ENCODE results near the gene TSPAN3.

DNA sequence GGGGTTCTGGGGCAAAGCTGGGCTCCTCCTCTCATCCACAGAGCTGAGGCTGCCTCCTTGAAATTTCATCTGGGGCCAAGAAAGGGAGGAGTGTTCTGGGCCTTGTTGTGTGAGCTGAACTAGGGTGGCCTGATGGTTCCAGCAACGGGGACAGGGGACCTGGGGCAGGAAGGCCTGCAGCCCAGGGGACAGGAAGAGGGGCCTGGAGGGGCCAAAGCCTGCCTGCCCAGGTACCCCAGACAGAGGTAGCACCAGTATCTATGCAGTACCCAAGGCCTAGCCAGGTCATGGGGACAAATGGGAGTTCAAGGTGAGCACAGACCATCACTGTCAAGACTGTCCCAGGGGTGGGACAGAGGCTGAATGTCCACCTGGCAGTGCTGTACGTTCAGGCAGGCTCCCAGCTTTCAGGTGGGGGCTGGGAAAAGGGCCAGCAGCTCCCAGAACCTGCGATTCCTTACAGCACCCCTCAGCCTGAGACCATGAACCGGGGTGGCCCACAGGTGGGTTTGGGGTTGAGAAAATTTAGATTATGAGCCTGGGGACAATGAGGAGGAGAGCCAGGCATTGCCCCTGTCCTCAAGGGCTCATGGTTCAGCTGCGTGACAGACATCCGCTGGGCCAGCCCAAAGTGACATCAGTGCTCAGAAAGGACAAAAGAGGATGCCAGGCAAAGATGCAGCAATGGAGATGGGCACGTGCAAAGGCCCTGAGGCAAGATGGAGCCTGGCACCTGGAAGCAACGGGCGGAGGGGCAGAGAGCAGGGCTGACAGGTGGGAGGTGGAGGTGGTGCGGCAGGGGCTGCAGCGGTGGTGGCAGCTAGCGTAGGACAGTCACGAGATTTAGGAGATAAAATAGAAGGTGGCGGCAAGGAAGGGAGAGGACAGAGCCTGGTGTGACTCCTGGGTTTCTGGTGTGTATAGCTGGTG is 48.0 kb downstream of the TSPAN3 start:
- TF ChIP-seq, protein P1, sequence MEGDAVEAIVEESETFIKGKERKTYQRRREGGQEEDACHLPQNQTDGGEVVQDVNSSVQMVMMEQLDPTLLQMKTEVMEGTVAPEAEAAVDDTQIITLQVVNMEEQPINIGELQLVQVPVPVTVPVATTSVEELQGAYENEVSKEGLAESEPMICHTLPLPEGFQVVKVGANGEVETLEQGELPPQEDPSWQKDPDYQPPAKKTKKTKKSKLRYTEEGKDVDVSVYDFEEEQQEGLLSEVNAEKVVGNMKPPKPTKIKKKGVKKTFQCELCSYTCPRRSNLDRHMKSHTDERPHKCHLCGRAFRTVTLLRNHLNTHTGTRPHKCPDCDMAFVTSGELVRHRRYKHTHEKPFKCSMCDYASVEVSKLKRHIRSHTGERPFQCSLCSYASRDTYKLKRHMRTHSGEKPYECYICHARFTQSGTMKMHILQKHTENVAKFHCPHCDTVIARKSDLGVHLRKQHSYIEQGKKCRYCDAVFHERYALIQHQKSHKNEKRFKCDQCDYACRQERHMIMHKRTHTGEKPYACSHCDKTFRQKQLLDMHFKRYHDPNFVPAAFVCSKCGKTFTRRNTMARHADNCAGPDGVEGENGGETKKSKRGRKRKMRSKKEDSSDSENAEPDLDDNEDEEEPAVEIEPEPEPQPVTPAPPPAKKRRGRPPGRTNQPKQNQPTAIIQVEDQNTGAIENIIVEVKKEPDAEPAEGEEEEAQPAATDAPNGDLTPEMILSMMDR (IDR thresholded peaks at IDR 0.05; ENCODE audit: low read depth, low read length, poor library complexity, severe bottlenecking), result no peak
- TF ChIP-seq EZH2phosphoT487 (IDR thresholded peaks at IDR 0.05; ENCODE audit: borderline replicate concordance, low read length), result no peak

Data from DOHH2 (cell line).